Smooth muscle cell (in vitro differentiated cells): ENCODE results near the gene DENND1A. TPM values are rescaled to one million over a fixed set of nuclear protein-coding genes. Genes with fewer than 3 reads are reported as not detected.

ENCODE experiments used
- DNase-seq: peaks from one replicate; lab custom pipeline; 2025; ENCODE audit not compliant: unreplicated experiment; lab: John Stamatoyannopoulos, UW
- H2AFZ ChIP-seq: fragments of 200-600 bp; sonication (generic); 2 replicates; pipeline ENCODE4 v1.6.0; 2016; ENCODE audit warnings: antibody characterized with exemption, low read depth, mild to moderate bottlenecking
- H3F3A ChIP-seq: fragments of 200-600 bp; sonication (generic); 2 replicates; pipeline ENCODE4 v1.6.0; 2017; ENCODE audit warnings: antibody characterized with exemption, low read depth
- H3K27ac ChIP-seq: fragments of 200-600 bp; sonication (generic); 2 replicates; pipeline ENCODE4 v1.5.1; 2016; ENCODE audit warnings: low read depth, mild to moderate bottlenecking
- H3K27me3 ChIP-seq: fragments of 200-600 bp; sonication (generic); 2 replicates; pipeline ENCODE4 v1.6.1; 2016; ENCODE audit warnings: low read depth, mild to moderate bottlenecking
- H3K36me3 ChIP-seq: fragments of 200-600 bp; sonication (generic); 2 replicates; pipeline ENCODE4 v1.5.1; 2016; ENCODE audit warnings: low read depth
- H3K4me1 ChIP-seq: fragments of 200-600 bp; sonication (generic); 2 replicates; pipeline ENCODE4 v1.5.1; 2016; ENCODE audit warnings: low read depth
- H3K4me2 ChIP-seq: fragments of 200-600 bp; sonication (generic); 2 replicates; pipeline ENCODE4 v1.6.0; 2016; ENCODE audit warnings: mild to moderate bottlenecking
- H3K4me3 ChIP-seq: fragments of 200-600 bp; sonication (generic); 2 replicates; pipeline ENCODE4 v1.5.1; 2016; ENCODE audit warnings: mild to moderate bottlenecking
- H3K79me2 ChIP-seq: fragments of 200-600 bp; sonication (generic); 2 replicates; pipeline ENCODE4 v1.6.0; 2016; ENCODE audit warnings: low read depth, mild to moderate bottlenecking
- H3K9ac ChIP-seq: fragments of 200-600 bp; sonication (generic); 2 replicates; pipeline ENCODE4 v1.6.0; 2016; ENCODE audit warnings: low read depth
- H3K9me3 ChIP-seq: fragments of 200-600 bp; sonication (generic); replicated peaks from 2 replicates; pipeline ENCODE4 v1.5.1; 2016; ENCODE audit warnings: low read depth
- H4K20me1 ChIP-seq: fragments of 200-600 bp; sonication (generic); 2 replicates; pipeline ENCODE4 v1.6.0; 2016; ENCODE audit warnings: low read depth
- WGBS: methylation state at CpG from one replicate; pipeline ENCODE4 v1.1.7; 2016; ENCODE audit warnings: low lambda C conversion rate; 5-methylcytosine and 5-hydroxymethylcytosine counted together
- polyA plus RNA-seq: library from polyadenylated mRNA; unstranded; fragments of >200 nt; fragmentation: Nextera tagmentation; extraction: Ambion mirVana; gene quantifications from 2 replicates; pipeline ENCODE4 v1.2.1, GENCODE V29; 2016
- total RNA-seq: library from RNA; depleted of rRNA; stranded (reverse); fragments of >200 nt; gene quantifications from 2 replicates; pipeline ENCODE4 v1.2.3, GENCODE V29; 2014
- TF ChIP-seq, protein P1 (sequence below): fragments of 200-600 bp; sonication (generic); IDR thresholded peaks from 2 replicates; pipeline ENCODE4 v1.5.1; 2017; ENCODE audit warnings: borderline replicate concordance, mild to moderate bottlenecking, antibody characterized with exemption; ENCODE audit not compliant: insufficient read depth, poor library complexity, severe bottlenecking

DENND1A gene
- total and polyA plus RNA-seq, 2 experiments from 2014 or later = 8.1 to 20.2 TPM

DNA sequence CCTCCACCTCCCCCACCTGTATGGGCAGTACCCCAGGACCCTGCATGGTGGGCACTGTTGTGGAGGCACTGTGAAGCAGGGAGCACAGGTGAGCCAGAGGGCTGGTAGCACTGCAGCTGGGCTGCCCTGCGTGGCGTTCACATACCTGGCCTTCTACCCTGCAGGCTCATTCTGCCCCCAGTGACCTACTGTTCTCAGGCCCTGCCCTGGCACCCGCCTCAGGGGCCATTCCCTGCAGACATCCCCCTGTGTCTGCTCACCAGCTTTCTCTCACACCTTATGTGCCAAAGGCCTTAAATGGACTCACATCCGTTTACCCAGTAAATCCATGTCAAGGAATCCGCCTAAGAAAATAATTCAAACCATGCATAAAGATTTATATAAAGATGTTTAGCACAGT, 377.4 kb downstream of the DENND1A start:
- Histone ChIP-seq H3K27me3 (no peaks in the 10 kb centered on the region), H3K9me3 (no peaks in the 10 kb centered on the region), H3K79me2 (no peaks in the 10 kb centered on the region), H3K9ac (no peak overlapping the region), H3K4me2 (no peak overlapping the region), H3K27ac (no peak overlapping the region), H3F3A (peaks cover 8% of the 10 kb centered on the region), H3K4me1 (peaks cover 23% of the 10 kb centered on the region), H2AFZ (no peak overlapping the region), H3K4me3 (no peak overlapping the region), H3K36me3 (no peaks in the 10 kb centered on the region), H4K20me1 (peaks cover 3% of the 10 kb centered on the region)
- WGBS = over 99% methylated on average over 5 of the region's 5 CpGs
- TF ChIP-seq, protein P1, sequence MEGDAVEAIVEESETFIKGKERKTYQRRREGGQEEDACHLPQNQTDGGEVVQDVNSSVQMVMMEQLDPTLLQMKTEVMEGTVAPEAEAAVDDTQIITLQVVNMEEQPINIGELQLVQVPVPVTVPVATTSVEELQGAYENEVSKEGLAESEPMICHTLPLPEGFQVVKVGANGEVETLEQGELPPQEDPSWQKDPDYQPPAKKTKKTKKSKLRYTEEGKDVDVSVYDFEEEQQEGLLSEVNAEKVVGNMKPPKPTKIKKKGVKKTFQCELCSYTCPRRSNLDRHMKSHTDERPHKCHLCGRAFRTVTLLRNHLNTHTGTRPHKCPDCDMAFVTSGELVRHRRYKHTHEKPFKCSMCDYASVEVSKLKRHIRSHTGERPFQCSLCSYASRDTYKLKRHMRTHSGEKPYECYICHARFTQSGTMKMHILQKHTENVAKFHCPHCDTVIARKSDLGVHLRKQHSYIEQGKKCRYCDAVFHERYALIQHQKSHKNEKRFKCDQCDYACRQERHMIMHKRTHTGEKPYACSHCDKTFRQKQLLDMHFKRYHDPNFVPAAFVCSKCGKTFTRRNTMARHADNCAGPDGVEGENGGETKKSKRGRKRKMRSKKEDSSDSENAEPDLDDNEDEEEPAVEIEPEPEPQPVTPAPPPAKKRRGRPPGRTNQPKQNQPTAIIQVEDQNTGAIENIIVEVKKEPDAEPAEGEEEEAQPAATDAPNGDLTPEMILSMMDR = no peak
- no peak for DNase-seq

DNA sequence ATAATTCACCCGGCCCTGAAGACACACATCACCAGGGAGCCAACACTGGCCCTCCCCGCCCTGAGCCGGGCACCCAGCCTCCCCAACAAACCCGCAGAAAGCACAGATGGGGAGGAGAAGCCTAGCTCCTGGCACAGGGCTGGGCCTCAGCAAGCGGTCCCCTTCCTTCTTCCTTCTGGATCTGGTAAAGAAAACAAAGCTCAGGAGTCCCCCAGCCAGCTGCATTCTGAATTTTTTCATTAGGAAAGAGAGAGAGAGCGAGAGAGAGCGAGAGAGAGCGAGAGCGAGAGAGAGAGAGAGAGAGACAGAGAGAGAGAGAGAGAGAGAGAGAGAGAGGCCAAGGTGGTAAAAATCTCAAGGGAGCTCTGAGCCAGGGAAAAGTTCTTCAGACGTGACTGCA, 378.2 kb downstream of the DENND1A start:
- 97% methylated on average over 9 of the region's 10 CpGs for WGBS
- Histone ChIP-seq H3K79me2 (no peaks in the 10 kb centered on the region), H3K4me3 (no peak overlapping the region), H3F3A (peaks cover 8% of the 10 kb centered on the region), H3K27me3 (no peaks in the 10 kb centered on the region), H4K20me1 (peaks cover 3% of the 10 kb centered on the region), H3K4me1 (peaks cover 23% of the 10 kb centered on the region), H3K9ac (no peak overlapping the region), H3K36me3 (no peaks in the 10 kb centered on the region), H2AFZ (no peak overlapping the region), H3K27ac (no peak overlapping the region), H3K4me2 (no peak overlapping the region), H3K9me3 (no peaks in the 10 kb centered on the region)
- TF ChIP-seq, protein P1 = no peak
- no peak for DNase-seq

DNA sequence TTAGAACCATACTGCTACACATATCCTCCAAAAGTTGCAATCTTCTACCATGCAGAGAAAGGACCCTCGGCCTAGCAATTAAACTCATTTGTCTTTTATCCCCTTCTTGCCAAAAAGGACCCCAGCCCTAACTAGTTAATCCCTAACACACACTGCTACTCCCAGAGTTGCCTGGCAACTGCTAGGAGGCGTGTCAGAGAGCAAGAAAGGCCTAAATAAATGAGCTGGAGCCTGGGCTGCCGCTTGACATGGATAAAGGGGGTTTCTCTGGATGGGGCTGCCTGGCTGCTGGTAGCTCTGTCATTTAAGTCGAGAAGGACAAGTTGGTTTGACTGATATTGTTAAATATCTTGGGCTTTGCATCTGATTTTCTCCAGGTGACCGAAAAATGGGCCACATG, 379.1 kb downstream of the DENND1A start:
- no peaks in the 10 kb centered on the region for H3K9me3 ChIP-seq
- H3K36me3 ChIP-seq = no peaks in the 10 kb centered on the region
- H3K27ac ChIP-seq = no peak overlapping the region
- H2AFZ ChIP-seq = no peak overlapping the region
- WGBS = 70% methylated on average over 5 of the region's 5 CpGs
- TF ChIP-seq, protein P1 = no peak
- no peak overlapping the region for H3K9ac ChIP-seq
- peaks cover 23% of the 10 kb centered on the region for H3K4me1 ChIP-seq
- no peak overlapping the region for H3K4me2 ChIP-seq
- H3F3A ChIP-seq = peaks cover 8% of the 10 kb centered on the region
- no peaks in the 10 kb centered on the region for H3K79me2 ChIP-seq
- H3K27me3 ChIP-seq = no peaks in the 10 kb centered on the region
- H3K4me3 ChIP-seq = no peak overlapping the region
- peaks cover 3% of the 10 kb centered on the region for H4K20me1 ChIP-seq
- DNase-seq = no peak

DNA sequence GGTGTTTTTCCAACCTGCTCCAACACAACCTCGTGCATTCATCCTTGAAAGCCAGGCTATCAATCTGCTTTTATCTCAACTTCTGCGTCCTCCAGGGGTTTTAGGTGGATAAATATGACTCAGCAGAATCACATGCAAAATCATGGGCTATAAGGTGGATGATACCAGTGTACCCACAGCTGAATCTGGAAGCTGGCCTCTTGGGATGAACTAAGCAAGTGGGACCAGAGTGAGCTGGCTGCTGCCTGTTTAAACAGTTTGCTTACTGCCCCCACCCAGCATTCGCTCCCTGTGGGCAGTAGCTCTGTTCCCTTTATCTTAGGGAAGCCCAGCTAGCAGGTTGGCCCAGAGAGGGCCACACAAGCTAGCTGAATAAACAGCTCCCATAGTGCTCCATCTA, 379.9 kb downstream of the DENND1A start:
- peaks cover 8% of the 10 kb centered on the region for H3F3A ChIP-seq
- H3K4me2 ChIP-seq = no peak overlapping the region
- TF ChIP-seq, protein P1 = no peak
- H3K9me3 ChIP-seq = no peaks in the 10 kb centered on the region
- peaks cover 23% of the 10 kb centered on the region for H3K4me1 ChIP-seq
- H2AFZ ChIP-seq = no peak overlapping the region
- DNase-seq = no peak
- H3K4me3 ChIP-seq = no peak overlapping the region
- no peak overlapping the region for H3K9ac ChIP-seq
- H3K36me3 ChIP-seq = no peaks in the 10 kb centered on the region
- peaks cover 6% of the 10 kb centered on the region for H4K20me1 ChIP-seq
- no peak overlapping the region for H3K27ac ChIP-seq
- H3K79me2 ChIP-seq = no peaks in the 10 kb centered on the region
- 65% methylated on average over 3 of the region's 3 CpGs for WGBS
- H3K27me3 ChIP-seq = no peaks in the 10 kb centered on the region
